ENCODE data around the gene DCAF12.

The DCAF12 gene

DNA sequence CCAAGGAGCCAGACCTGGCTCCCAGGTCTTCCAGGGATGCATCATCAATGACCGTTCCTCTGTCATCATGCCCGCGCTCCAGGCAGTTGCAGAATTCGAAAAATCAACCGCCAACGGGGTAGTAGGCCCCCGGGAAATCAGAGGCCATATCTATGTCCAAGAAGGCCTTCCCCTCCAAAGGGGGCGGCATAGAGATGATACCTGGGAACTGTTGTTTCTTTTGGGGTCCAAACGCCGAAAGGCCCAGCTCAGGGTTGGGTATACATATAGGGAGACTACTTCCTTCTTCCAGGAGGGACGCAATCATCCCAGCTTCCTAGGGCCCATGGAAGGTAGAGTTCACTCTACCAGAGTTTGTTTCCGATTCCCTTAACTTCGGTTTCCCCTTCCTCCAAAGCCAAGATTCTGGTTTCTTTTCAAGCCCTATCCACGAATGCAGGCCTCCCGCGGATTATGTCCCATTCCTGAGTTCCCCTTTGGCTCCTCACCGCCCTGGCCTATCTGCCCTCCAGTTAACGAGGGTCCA lies 754 bp downstream of the DCAF12 start:
- H3K4me3 ChIP-seq (ENCODE audit: low read length) = peak overlapping the region; percentile 80
- TF ChIP-seq, protein P1, sequence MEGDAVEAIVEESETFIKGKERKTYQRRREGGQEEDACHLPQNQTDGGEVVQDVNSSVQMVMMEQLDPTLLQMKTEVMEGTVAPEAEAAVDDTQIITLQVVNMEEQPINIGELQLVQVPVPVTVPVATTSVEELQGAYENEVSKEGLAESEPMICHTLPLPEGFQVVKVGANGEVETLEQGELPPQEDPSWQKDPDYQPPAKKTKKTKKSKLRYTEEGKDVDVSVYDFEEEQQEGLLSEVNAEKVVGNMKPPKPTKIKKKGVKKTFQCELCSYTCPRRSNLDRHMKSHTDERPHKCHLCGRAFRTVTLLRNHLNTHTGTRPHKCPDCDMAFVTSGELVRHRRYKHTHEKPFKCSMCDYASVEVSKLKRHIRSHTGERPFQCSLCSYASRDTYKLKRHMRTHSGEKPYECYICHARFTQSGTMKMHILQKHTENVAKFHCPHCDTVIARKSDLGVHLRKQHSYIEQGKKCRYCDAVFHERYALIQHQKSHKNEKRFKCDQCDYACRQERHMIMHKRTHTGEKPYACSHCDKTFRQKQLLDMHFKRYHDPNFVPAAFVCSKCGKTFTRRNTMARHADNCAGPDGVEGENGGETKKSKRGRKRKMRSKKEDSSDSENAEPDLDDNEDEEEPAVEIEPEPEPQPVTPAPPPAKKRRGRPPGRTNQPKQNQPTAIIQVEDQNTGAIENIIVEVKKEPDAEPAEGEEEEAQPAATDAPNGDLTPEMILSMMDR (conservative IDR thresholded peaks at IDR 0.05; ENCODE audit: low read length) = no peak
- DNase-seq (ENCODE audit: low read depth) = peak; percentile 11

DNA sequence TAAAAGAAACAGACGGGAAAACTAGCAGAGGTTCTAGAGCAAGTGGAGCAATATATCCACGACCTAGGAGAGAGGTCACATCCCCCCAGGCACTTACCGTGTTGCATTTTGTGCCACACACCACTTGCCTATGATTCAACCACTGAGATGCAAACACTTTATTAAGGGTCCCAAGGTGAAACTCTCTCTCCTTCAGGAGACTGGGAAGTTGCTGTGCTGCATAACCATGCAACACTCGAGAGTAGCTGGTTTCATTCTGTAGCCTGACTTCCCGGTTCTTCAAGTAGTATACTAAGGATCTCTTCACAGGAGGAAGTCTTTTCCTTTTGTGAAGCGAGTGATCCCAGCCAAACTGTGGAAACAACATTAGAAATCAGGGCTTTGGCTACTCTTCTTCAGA lies 1.6 kb downstream of the DCAF12 start:
- DNase-seq (ENCODE audit: low read depth) = peak; percentile 13
- H3K4me3 ChIP-seq (ENCODE audit: low read length) = peak overlapping the region; percentile 80
- TF ChIP-seq, protein P1 (conservative IDR thresholded peaks at IDR 0.05; ENCODE audit: low read length) = no peak

DNA sequence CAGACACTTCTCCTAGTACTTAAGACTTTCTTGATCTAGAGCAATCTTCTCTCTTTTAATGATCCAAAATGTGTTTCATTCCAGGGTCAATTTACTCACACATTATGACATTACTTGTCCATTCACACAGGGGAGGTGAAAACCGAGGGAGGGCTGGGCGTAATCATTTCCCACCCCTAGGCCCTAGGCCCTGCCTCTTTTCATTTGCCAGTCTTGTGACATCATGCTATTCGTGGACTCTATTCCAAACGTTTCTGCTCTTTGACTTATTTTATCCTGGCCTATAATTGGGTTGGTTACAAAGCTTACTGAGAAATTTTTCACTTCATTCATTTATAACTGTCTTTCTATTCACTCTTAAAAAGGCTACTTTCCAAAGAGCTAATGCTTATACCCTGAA lies 2.4 kb downstream of the DCAF12 start:
- no peak for DNase-seq (ENCODE audit: low read depth)
- no peak overlapping the region for H3K4me3 ChIP-seq (ENCODE audit: low read length)
- TF ChIP-seq, protein P1 (conservative IDR thresholded peaks at IDR 0.05; ENCODE audit: low read length) = no peak

DNA sequence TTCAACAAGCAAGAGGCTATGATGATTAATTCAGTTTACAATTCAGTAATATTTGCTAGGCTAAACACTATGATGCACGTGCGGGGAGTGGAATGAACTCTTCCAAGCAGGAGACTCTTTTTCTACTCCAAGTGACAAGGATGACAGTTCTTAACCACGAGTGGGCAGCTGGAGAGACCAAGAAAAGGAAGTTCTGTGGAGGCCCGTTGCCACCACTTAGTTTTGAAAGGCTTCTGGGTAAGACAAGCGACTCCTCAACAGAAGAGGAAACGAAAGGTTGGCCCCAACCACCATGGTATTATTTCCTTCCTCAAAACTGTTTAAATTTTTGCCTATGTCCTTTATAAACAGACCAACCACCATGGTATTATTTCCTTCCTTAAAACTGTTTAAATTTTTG lies 2.8 kb downstream of the DCAF12 start:
- TF ChIP-seq, protein P1 (conservative IDR thresholded peaks at IDR 0.05; ENCODE audit: low read length) = no peak
- no peak for DNase-seq (ENCODE audit: low read depth)
- no peak overlapping the region for H3K4me3 ChIP-seq (ENCODE audit: low read length)

DNA sequence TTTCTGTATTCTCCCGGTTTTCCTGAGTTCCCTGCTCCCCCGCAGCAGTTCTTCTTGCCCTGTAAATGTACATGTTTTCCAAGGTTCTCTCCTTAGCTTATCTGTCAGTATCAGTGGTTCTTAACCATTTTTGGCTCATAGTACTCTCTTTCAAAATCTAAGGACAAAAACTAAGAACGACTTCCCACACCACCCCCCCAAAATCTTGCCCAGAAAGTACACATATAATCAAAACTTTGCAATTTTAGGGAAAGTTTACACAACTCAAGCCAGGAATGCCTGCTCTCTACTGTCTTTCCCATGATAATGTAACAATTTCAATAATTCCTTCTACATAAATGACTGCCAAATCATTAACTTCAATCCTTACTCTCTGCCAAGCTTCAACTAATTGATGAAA lies 4.5 kb downstream of the DCAF12 start:
- TF ChIP-seq, protein P1 (conservative IDR thresholded peaks at IDR 0.05; ENCODE audit: low read length) = no peak
- no peak overlapping the region for H3K4me3 ChIP-seq (ENCODE audit: low read length)
- DNase-seq (ENCODE audit: low read depth) = no peak

DNA sequence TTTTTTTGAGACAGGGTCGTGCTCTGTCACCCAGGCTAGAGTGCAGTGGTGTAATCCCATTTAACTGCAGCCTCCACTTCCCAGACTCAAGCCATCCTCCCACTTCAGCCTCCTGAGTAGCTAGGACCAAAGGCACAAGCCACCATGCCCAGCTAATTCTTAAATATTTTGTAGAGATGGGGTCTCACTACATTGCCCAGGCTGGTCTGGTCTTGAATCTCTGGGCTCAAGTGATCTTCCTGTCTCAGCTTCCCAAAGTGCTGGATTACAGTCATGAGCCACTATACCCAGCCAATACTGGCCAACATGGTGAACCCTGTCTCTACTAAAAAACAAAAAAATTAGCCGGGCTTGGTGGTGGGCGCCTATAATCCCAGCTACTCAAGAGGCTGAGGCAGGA lies 6.8 kb downstream of the DCAF12 start:
- no peak for DNase-seq (ENCODE audit: low read depth)
- no peak overlapping the region for H3K4me3 ChIP-seq (ENCODE audit: low read length)
- TF ChIP-seq, protein P1 (conservative IDR thresholded peaks at IDR 0.05; ENCODE audit: low read length) = no peak

DNA sequence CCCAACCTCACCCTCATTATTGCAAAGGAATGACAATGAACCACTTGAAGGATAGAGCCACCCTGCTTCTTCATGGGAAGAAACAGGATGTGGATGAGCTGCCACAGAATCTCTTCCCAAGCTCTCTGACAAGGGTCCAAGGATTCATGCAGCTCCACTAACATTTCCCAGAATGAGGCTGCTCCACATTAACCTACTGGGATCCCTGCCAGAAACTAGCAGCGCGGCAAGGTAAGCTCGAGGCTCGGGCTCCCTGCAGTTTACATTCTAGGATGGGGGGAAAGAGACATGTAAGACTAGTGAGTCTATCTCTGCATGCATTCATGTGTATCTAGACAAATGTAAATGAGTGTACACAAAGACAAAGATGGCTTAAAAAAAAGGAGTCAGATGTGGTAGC lies 12.1 kb downstream of the DCAF12 start:
- H3K4me3 ChIP-seq (ENCODE audit: low read length) = no peak overlapping the region
- no peak for DNase-seq (ENCODE audit: low read depth)
- TF ChIP-seq, protein P1 (conservative IDR thresholded peaks at IDR 0.05; ENCODE audit: low read length) = no peak
